Erythroblast (primary cell): Measurements from ENCODE around the gene MICAL3.

ENCODE experiments used
- GATA1 ChIP-seq: IDR thresholded peaks from 2 replicates; pipeline ENCODE4 v1.6.1; 2011; ENCODE audit warnings: low read depth, mild to moderate bottlenecking, control low read depth, low read length, moderate library complexity
- POLR2A ChIP-seq: IDR thresholded peaks from 2 replicates; pipeline ENCODE4 v1.6.1; 2011; ENCODE audit warnings: mild to moderate bottlenecking, low read length

DNA sequence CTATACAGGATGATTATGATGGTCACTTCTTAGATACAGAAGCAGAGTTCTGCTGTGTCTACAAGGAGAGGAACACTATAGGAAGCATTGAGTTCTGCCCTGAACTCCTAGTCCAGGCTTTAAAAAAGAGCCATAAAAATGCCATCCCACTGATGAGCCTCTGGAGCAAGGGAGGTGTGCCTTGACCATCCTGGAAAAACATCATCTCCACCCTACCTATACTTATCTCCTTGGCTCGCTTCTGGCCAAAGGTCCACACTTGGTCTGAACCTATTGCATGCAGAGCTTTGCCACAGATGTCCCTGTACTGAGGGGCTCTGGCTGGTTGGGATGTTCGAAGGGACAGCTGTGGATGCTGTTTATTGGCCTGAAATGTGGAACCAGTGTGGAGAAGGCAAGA, 49.1 kb upstream of the MICAL3 start:
- no peak for TF ChIP-seq POLR2A
- TF ChIP-seq GATA1 = no peak
